Fibroblast of peridontal ligament (primary cell): ENCODE results near the gene FBN3.
A peak's percentile ranks its signal among the peaks of the same experiment; 100 is the strongest.
"Not testable (repeated sequence)": the region's sequence is repeated elsewhere in the genome, so short reads cannot be mapped to it uniquely, and the experiment has no call there.

Experiments
- DNase-seq: peaks from one replicate; pipeline ENCODE4 v3.0.0-alpha.2; 2010; ENCODE audit errors: extremely low read depth

FBN3 gene

GRCh38 chr19:8149261-8150094, at the start of gene FBN3:
FBN3 (minus strand) TSS chr19:8149592; CDS start chr19:8147480, 2,112 bp downstream.
- DNase-seq = no peak

GRCh38 chr19:8196271-8196927, 47.0 kb upstream of the FBN3 start:
- DNase-seq = no peak

- DNase-seq = no peak
Observed at GRCh38 chr19:8194528-8195267, 45.3 kb upstream of the FBN3 start.

- no peak for DNase-seq
Observed at GRCh38 chr19:8192221-8192820, 42.9 kb upstream of the FBN3 start.

GRCh38 chr19:8185343-8186068, 36.1 kb upstream of the FBN3 start:
- DNase-seq = peak; percentile 14

- no peak for DNase-seq
Observed at GRCh38 chr19:8184274-8184673, 34.9 kb upstream of the FBN3 start.

GRCh38 chr19:8180018-8180417, 30.6 kb upstream of the FBN3 start:
- no peak for DNase-seq

GRCh38 chr19:8174706-8175105, 25.3 kb upstream of the FBN3 start:
- peak; percentile 60 for DNase-seq

- DNase-seq = no peak
Observed at GRCh38 chr19:8168537-8168936, 19.1 kb upstream of the FBN3 start.

- DNase-seq = no peak
Observed at GRCh38 chr19:8167985-8168384, 18.6 kb upstream of the FBN3 start.

- DNase-seq = no peak
Observed at GRCh38 chr19:8163759-8164158, 14.4 kb upstream of the FBN3 start.

- DNase-seq = no peak
Observed at GRCh38 chr19:8161135-8161646, 11.8 kb upstream of the FBN3 start.

- DNase-seq = not testable (repeated sequence)
Observed at GRCh38 chr19:8159322-8159721, 9.9 kb upstream of the FBN3 start.

GRCh38 chr19:8158411-8159074, 9.2 kb upstream of the FBN3 start:
- peak; percentile 79 for DNase-seq

GRCh38 chr19:8155318-8155717, 5.9 kb upstream of the FBN3 start:
- no peak for DNase-seq

- DNase-seq = not testable (repeated sequence)
Observed at GRCh38 chr19:8154014-8154413, 4.6 kb upstream of the FBN3 start.

GRCh38 chr19:8151767-8152035, 2.3 kb upstream of the FBN3 start:
- DNase-seq = no peak

GRCh38 chr19:8150998-8151766, 1.8 kb upstream of the FBN3 start:
- DNase-seq = no peak

GRCh38 chr19:8150178-8150865, 930 bp upstream of the FBN3 start:
- no peak for DNase-seq
